K562 (cell line): Measurements from ENCODE around the gene SMAD7. TPM values are rescaled to one million over a fixed set of nuclear protein-coding genes. Genes with fewer than 3 reads are reported as not detected.

Source experiments
- ATAC-seq: fragments of 200-7000 bp; cut with Tn5 transposase; 3 replicates; pipeline ENCODE4 v1.9.1; 2020; ENCODE audit warnings: moderate library complexity
- BruUV-seq: library from RNA; stranded (reverse); fragments of 400-500 nt; replicated peaks from 2 replicates; lab custom pipeline; 2021; lab: Mats Ljungman, UMichigan
- CTCF ChIA-PET: fragments of 300-600 bp; formaldehyde crosslinking; extraction: SDS; loops from one replicate; lab custom pipeline; 2021; ENCODE audit warnings: low intra/inter-chr PET ratio; lab: Yijun Ruan, JAX
- POLR2A ChIA-PET: fragments of 300-600, 350-650 bp; sonication (Branson Sonifier 250); formaldehyde crosslinking; extraction: SDS; loops from one replicate; lab custom pipeline; 2021; ENCODE audit warnings: antibody characterized with exemption, inconsistent platforms; lab: Yijun Ruan, JAX
- DNase-seq, 4 experiments: peaks; one replicate each; pipeline versions ENCODE4 v3.0.0 to v3.0.0-alpha.2; 2011 to 2018; ENCODE audit warnings: low spot score in 3 of 4, mixed read lengths in 3 of 4; ENCODE audit errors: extremely low read depth in 1 of 4
- FAIRE-seq: peaks from 2 replicates; lab custom pipeline; 2011; peaks lifted over from hg19 to GRCh38; lab: Jason Lieb, UNC
- H2AFZ ChIP-seq: 2 replicates; pipeline ENCODE4 v1.6.0; 2011; ENCODE audit warnings: low read depth, low read length, control low read depth, inconsistent platforms
- H3K27ac ChIP-seq: fragments of 200-600 bp; 3 replicates; pipeline ENCODE4 v1.8.0; 2011; ENCODE audit warnings: low read depth, mild to moderate bottlenecking, control low read depth, inconsistent platforms, low read length, moderate library complexity, mixed read lengths; ENCODE audit errors: extremely low read depth
- H3K27me3 ChIP-seq, 2 experiments: fragments of 300-600 bp in 1 of 2; 2 replicates in 1 of 2; 3 replicates in 1 of 2; pipeline versions ENCODE4 v1.6.0 to v1.8.0; 2011; ENCODE audit warnings: inconsistent platforms in 2 of 2, low read length in 2 of 2, mild to moderate bottlenecking in 1 of 2, mixed read lengths in 1 of 2, moderate library complexity in 1 of 2; ENCODE audit not compliant: control insufficient read depth in 2 of 2, insufficient read depth in 2 of 2
- H3K36me3 ChIP-seq: fragments of 300-600 bp; 3 replicates; pipeline ENCODE4 v1.8.0; 2011; ENCODE audit warnings: mild to moderate bottlenecking, low read length, inconsistent platforms; ENCODE audit not compliant: control insufficient read depth, insufficient read depth
- H3K4me1 ChIP-seq, 2 experiments: fragments of 200-600 bp in 1 of 2; replicated peaks in 1 of 2; 2 replicates in 1 of 2; 3 replicates in 1 of 2; pipeline versions ENCODE4 v1.5.1 to v1.8.0; 2011; ENCODE audit warnings: inconsistent platforms in 2 of 2, low read length in 2 of 2, mild to moderate bottlenecking in 1 of 2, mixed read lengths in 1 of 2, moderate library complexity in 1 of 2; ENCODE audit not compliant: control insufficient read depth in 2 of 2, insufficient read depth in 2 of 2
- H3K4me2 ChIP-seq: 2 replicates; pipeline ENCODE4 v1.6.1; 2011; ENCODE audit warnings: low read length, control low read depth, inconsistent platforms, mixed read lengths; ENCODE audit not compliant: insufficient read depth
- H3K4me3 ChIP-seq: fragments of 200-600 bp; sonication (generic), shearing (Covaris generic); 2 replicates; pipeline ENCODE4 v1.5.1; 2016; ENCODE audit warnings: control low read depth, inconsistent platforms
- H3K79me2 ChIP-seq: fragments of 200-600 bp; 3 replicates; pipeline ENCODE4 v1.8.0; 2011; ENCODE audit warnings: low read length, inconsistent platforms; ENCODE audit not compliant: control insufficient read depth, insufficient read depth
- H3K9ac ChIP-seq, 2 experiments: 2 replicates each; pipeline versions ENCODE4 v1.6.0 to v1.6.1; 2011; ENCODE audit warnings: low read depth in 2 of 2, low read length in 2 of 2, control low read depth in 1 of 2, inconsistent platforms in 1 of 2, mild to moderate bottlenecking in 1 of 2, mixed read lengths in 1 of 2; ENCODE audit not compliant: insufficient read depth in 1 of 2
- H3K9me1 ChIP-seq: one replicate; pipeline ENCODE4 v1.6.0; 2011; ENCODE audit warnings: inconsistent platforms, mild to moderate bottlenecking, low read length, moderate library complexity; ENCODE audit not compliant: control insufficient read depth, insufficient read depth
- H3K9me3 ChIP-seq: replicated peaks from 2 replicates; pipeline ENCODE4 v1.5.1; 2011; ENCODE audit warnings: low read depth, low read length, inconsistent platforms; ENCODE audit not compliant: control insufficient read depth, insufficient read depth
- H4K20me1 ChIP-seq: replicated peaks from 2 replicates; pipeline ENCODE4 v1.6.1; 2011; ENCODE audit warnings: low read length, inconsistent platforms, mixed read lengths; ENCODE audit not compliant: control insufficient read depth, insufficient read depth
- ARID4B ChIP-seq: sonication (generic); formaldehyde crosslinking; IDR thresholded peaks from 2 replicates; pipeline ENCODE4 v1.8.0; 2022; ENCODE audit warnings: mild to moderate bottlenecking, missing genetic modification reagents
- ESRRA ChIP-seq: fragments of 450-650 bp; IDR thresholded peaks from 2 replicates; pipeline ENCODE4 v1.6.1; 2014; ENCODE audit warnings: low read depth, mild to moderate bottlenecking, moderate library complexity, borderline replicate concordance
- HMG20A ChIP-seq: fragments of 450-650 bp; formaldehyde crosslinking; conservative IDR thresholded peaks from 2 replicates; pipeline ENCODE4 v1.4.0; 2020; ENCODE audit warnings: mild to moderate bottlenecking, mixed read lengths
- MTA1 ChIP-seq: fragments of 450-650 bp; IDR thresholded peaks from 2 replicates; pipeline ENCODE4 v1.6.1; 2017; ENCODE audit warnings: borderline replicate concordance
- RBFOX2 ChIP-seq: fragments of 200-400 bp; formaldehyde crosslinking; IDR thresholded peaks from 2 replicates; pipeline ENCODE4 v1.6.1; 2017; ENCODE audit warnings: low read depth, mild to moderate bottlenecking, low read length, moderate library complexity
- STAG1 ChIP-seq: sonication (generic); formaldehyde crosslinking; IDR thresholded peaks from 2 replicates; pipeline ENCODE4 v1.5.0; 2020; ENCODE audit warnings: missing genetic modification reagents, borderline replicate concordance
- USF2 ChIP-seq: sonication (generic); formaldehyde crosslinking; IDR thresholded peaks from 2 replicates; pipeline ENCODE4 v1.5.0; 2020; ENCODE audit warnings: missing genetic modification reagents
- WGBS: fragments of 100-300 bp; shearing (Covaris generic); methylation state at CpG from one replicate; pipeline ENCODE4 v1.1.6; 2016; ENCODE audit warnings: low coverage, mixed read lengths; ENCODE audit not compliant: insufficient coverage; ENCODE audit errors: missing lambda C conversion rate; 5-methylcytosine and 5-hydroxymethylcytosine counted together
- in situ Hi-C: fragments of 300-500 bp; cut with MboI; formaldehyde crosslinking; loops from 4 replicates; pipeline ENCODE4 v1.15.0; 2018; ENCODE audit warnings: inconsistent platforms, mixed read lengths
- intact Hi-C: fragments of 100-400 bp; cut with micrococcal nuclease; formaldehyde crosslinking; loops from 2 replicates; pipeline ENCODE4 v1.14.2; 2022
- polyA plus RNA-seq, 8 experiments: library from polyadenylated mRNA; depleted of rRNA in 4 of 8; stranded (reverse) in 5 of 8; unstranded in 3 of 8; fragments of >200 nt; fragmentation: Nextera tagmentation in 2 of 8; fragmentation: Illumina TruSeq in 1 of 8; extraction: Ambion mirVana in 2 of 8; extraction: Trizol in 1 of 8; gene quantifications; 2 replicates each; pipeline versions ENCODE4 v1.2.1 to v1.2.3, GENCODE V29; 2011 to 2014; ENCODE audit warnings: inconsistent platforms in 1 of 8, missing spikeins in 1 of 8
- total RNA-seq, 7 experiments: library from RNA; depleted of rRNA in 6 of 7; stranded (reverse); fragments of >200 nt in 6 of 7; fragmentation: Illumina TruSeq in 2 of 7; extraction: Trizol in 2 of 7; gene quantifications; 2 replicates each; pipeline versions ENCODE4 v1.2.1 to v1.2.3, GENCODE V29; 2011 to 2021; ENCODE audit warnings: low replicate concordance in 1 of 7

Gene SMAD7
- total and polyA plus RNA-seq, 9 of the 15 experiments (the other 6 are each of a cell fraction or from before 2014, with no cell fraction given): 0.13 to 3.0 (median 1.6) TPM

GRCh38 chr18:48879008-48879431 is 71.7 kb downstream of the SMAD7 start:
- FAIRE-seq: no peak
- CTCF ChIA-PET: no interaction called here
- POLR2A ChIA-PET: no interaction called here
- Histone ChIP-seq H2AFZ (no peak overlapping the region), H3K36me3 (no peaks in the 10 kb centered on the region), H3K4me1 (peaks cover 6 to 19% of the 10 kb centered on the region in 2 experiments; a peak in 3 of 5 replicates), H3K9ac (no peak overlapping the region), H3K27ac (no peak overlapping the region), H3K27me3 (no peaks in the 10 kb centered on the region), H3K4me2 (no peak overlapping the region), H3K9me1 (no peaks in the 10 kb centered on the region), H3K4me3 (no peak overlapping the region), H3K9me3 (no peaks in the 10 kb centered on the region), H4K20me1 (no peaks in the 10 kb centered on the region), H3K79me2 (no peaks in the 10 kb centered on the region)
- no TSS peak for BruUV-seq
- intact Hi-C loops (no loop called here), in situ Hi-C loops (no loop called here)
- no peak for TF ChIP-seq USF2 (CRISPR knock-in tag)
- TF ChIP-seq HMG20A (CRISPR knock-in tag): no peak
- WGBS: 68% methylated on average over 7 of the region's 15 CpGs
- DNase-seq: no peak
- no peak for ATAC-seq

GRCh38 chr18:48878471-48878870 is 72.3 kb downstream of the SMAD7 start:
- ATAC-seq (peak; percentile 89), FAIRE-seq (peak; percentile 58), DNase-seq (peak; percentile 50 to 52 (median 52))
- ChIA-PET POLR2A (no interaction called here), CTCF (no interaction called here)
- Histone ChIP-seq H4K20me1 (no peaks in the 10 kb centered on the region), H3K4me3 (no peak overlapping the region), H3K79me2 (no peaks in the 10 kb centered on the region), H3K9ac (peak overlapping the region in 1 of 2 experiments; percentile 82; a peak in 2 of 4 replicates), H3K27ac (no peak overlapping the region), H2AFZ (peak overlapping the region; percentile 65), H3K4me2 (peak overlapping the region; percentile 3; the same call in 1 of the 2 replicates), H3K36me3 (no peaks in the 10 kb centered on the region), H3K9me3 (no peaks in the 10 kb centered on the region), H3K27me3 (no peaks in the 10 kb centered on the region), H3K4me1 (peaks cover 6 to 19% of the 10 kb centered on the region in 2 experiments; a peak in 3 of 5 replicates), H3K9me1 (no peaks in the 10 kb centered on the region)
- intact Hi-C loops (no loop called here), in situ Hi-C loops (no loop called here)
- WGBS: 16% methylated on average over 9 of the region's 12 CpGs
- TF ChIP-seq MTA1 (no peak), ESRRA (peak; percentile 81), ARID4B (CRISPR knock-in tag) (peak; percentile 24; the same call in 1 of the 2 replicates), RBFOX2 (0 out of 2 replicates have a peak, but pooled peaks have one; percentile 19), STAG1 (no peak)
- no TSS peak for BruUV-seq
